ENCODE results near the gene MAPK13. TPM values are rescaled to one million over a fixed set of nuclear protein-coding genes. Genes with fewer than 3 reads are reported as not detected.

Gene MAPK13
- total RNA-seq, 2 donors from 2014 or later, result 14.6 to 16.0 TPM

DNA sequence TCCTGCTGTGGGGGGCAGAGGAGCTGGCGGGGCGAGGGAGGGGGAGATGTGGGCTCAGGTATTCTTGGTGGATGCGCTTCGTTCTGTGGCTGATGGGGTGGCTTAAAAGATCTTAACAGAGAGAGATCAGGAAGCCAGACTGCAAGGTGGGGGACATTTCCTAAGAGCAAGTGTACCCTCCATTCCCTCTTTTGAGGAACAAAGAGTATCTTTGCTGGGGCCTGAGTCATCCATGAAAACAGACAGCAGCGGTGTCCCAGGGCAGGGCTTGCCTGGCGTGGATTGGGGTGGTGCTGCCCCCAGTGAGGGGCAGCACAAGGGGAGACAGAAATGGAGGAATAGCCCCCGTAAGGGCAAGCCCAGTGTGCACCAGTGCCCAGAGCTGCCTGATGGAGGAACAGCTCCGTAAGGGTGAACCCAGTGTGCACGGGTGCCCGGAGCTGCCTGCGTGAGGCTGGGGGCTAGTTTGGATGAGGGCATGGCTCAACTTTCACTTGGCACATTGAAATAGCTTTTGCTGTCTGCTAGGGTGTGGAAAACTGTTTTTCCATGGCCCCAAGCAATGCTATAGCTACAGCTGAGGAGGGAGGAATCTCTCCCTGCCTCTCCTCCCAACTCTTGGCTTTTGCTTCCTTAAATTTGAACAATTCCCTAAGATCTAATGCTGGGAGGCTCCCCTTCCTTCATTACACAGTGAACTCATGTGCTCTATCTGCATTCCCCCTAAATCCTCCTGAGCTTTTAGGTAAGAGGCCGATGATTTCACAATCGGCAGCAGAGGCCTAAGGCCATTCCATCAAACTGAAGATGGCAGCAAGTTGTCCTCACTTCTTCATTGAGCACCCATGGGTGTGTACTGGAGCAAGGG lies 12.9 kb downstream of the MAPK13 start:
- no peak overlapping the region for H3K9ac ChIP-seq (ENCODE audit: extremely low read depth, low read length, poor library complexity, severe bottlenecking)
- Mint-ChIP-seq H3K4me1 (peaks cover 10% of the 10 kb centered on the region), H3K27ac (no peak overlapping the region), H3K4me3 (no peak overlapping the region), H3K27me3 (ENCODE audit: insufficient read depth) (no peaks in the 10 kb centered on the region), H3K9me3 (peaks cover 2% of the 10 kb centered on the region), H3K36me3 (ENCODE audit: low read depth) (peaks cover 4% of the 10 kb centered on the region)
- no peak overlapping the region for H3K27ac ChIP-seq (ENCODE audit: low read depth, low read length)
- H3K27me3 ChIP-seq (ENCODE audit: control insufficient read depth, insufficient read depth, low read length, poor library complexity, severe bottlenecking), result no peaks in the 10 kb centered on the region
- no peak overlapping the region for H3K4me3 ChIP-seq (ENCODE audit: low read length)
- DNase-seq, result no peak
- 94 to 96% methylated on average over 5 to 13 of the region's 13 CpGs for WGBS, 2 experiments (ENCODE audit: insufficient coverage in 1 of 2, insufficient read length in 1 of 2)
- H3K9me3 ChIP-seq (ENCODE audit: control insufficient read depth, low read length), result no peaks in the 10 kb centered on the region
- TF ChIP-seq, protein P1, sequence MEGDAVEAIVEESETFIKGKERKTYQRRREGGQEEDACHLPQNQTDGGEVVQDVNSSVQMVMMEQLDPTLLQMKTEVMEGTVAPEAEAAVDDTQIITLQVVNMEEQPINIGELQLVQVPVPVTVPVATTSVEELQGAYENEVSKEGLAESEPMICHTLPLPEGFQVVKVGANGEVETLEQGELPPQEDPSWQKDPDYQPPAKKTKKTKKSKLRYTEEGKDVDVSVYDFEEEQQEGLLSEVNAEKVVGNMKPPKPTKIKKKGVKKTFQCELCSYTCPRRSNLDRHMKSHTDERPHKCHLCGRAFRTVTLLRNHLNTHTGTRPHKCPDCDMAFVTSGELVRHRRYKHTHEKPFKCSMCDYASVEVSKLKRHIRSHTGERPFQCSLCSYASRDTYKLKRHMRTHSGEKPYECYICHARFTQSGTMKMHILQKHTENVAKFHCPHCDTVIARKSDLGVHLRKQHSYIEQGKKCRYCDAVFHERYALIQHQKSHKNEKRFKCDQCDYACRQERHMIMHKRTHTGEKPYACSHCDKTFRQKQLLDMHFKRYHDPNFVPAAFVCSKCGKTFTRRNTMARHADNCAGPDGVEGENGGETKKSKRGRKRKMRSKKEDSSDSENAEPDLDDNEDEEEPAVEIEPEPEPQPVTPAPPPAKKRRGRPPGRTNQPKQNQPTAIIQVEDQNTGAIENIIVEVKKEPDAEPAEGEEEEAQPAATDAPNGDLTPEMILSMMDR (conservative IDR thresholded peaks at IDR 0.05), result no peak
- peaks cover 3% of the 10 kb centered on the region for H3K4me1 ChIP-seq (ENCODE audit: control insufficient read depth, insufficient read depth, low read length)
- H3K36me3 ChIP-seq (ENCODE audit: control insufficient read depth, insufficient read depth, low read length), result no peaks in the 10 kb centered on the region

DNA sequence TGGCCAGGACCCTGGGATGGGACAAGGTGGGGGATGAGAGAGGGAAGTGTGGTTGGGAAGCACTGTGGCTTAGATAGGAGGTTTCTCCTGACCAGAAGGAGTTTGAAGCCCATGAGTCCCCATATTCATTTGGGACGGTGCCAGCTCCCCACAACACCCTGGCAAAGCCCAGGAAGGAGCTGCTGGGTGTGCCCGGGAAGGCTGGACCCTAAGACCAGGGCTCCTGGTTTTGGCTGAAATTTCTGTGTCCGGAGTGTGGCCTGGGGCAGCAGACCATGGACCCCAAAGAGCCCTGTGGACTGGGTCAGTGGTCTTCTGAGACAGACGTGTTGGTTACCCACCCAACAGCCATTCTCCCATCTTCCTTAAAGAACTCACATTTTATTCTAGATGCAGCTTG lies 15.2 kb downstream of the MAPK13 start:
- TF ChIP-seq, protein P1 (conservative IDR thresholded peaks at IDR 0.05), result no peak
- WGBS, 2 experiments (ENCODE audit: insufficient coverage in 1 of 2, insufficient read length in 1 of 2), result 86 to 100% methylated on average over 4 of the region's 4 CpGs
- H3K27ac ChIP-seq (ENCODE audit: low read depth, low read length), result no peak overlapping the region
- H3K27me3 ChIP-seq (ENCODE audit: control insufficient read depth, insufficient read depth, low read length, poor library complexity, severe bottlenecking), result no peaks in the 10 kb centered on the region
- H3K9me3 ChIP-seq (ENCODE audit: control insufficient read depth, low read length), result no peaks in the 10 kb centered on the region
- Mint-ChIP-seq H3K4me3 (no peak overlapping the region), H3K9me3 (peaks cover 6% of the 10 kb centered on the region), H3K4me1 (peaks cover under 1% of the 10 kb centered on the region), H3K36me3 (ENCODE audit: low read depth) (no peaks in the 10 kb centered on the region), H3K27ac (no peak overlapping the region), H3K27me3 (ENCODE audit: insufficient read depth) (no peaks in the 10 kb centered on the region)
- H3K4me3 ChIP-seq (ENCODE audit: low read length), result no peak overlapping the region
- H3K36me3 ChIP-seq (ENCODE audit: control insufficient read depth, insufficient read depth, low read length), result no peaks in the 10 kb centered on the region
- no peak for DNase-seq
- H3K4me1 ChIP-seq (ENCODE audit: control insufficient read depth, insufficient read depth, low read length), result no peaks in the 10 kb centered on the region
- H3K9ac ChIP-seq (ENCODE audit: extremely low read depth, low read length, poor library complexity, severe bottlenecking), result no peak overlapping the region

DNA sequence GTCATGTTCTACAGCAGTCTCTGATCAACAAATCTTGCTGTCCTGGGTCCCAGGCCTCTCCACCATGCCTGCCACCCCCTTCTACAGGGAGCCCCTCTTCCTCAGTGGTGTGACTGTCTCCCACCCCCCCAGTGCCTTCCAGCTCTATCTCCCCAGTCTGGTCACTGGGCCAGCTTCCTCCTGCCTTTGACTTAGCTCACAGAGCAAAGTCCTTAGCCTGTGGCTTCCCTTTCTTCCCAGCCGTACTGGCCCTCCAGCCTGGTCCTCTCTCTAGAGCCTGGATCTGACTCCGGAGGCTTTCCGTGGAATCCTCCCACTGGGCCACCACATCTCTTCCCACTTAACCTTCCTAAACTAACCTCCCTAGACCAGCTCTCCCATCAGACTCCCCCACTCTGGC lies 17.0 kb downstream of the MAPK13 start:
- no peaks in the 10 kb centered on the region for H3K27me3 Mint-ChIP-seq (ENCODE audit: insufficient read depth)
- TF ChIP-seq, protein P1 (conservative IDR thresholded peaks at IDR 0.05), result no peak
- H3K9me3 Mint-ChIP-seq, result peaks cover 6% of the 10 kb centered on the region
- Histone ChIP-seq H3K4me3 (ENCODE audit: low read length) (no peak overlapping the region), H3K9ac (ENCODE audit: extremely low read depth, low read length, poor library complexity, severe bottlenecking) (no peak overlapping the region), H3K4me1 (ENCODE audit: control insufficient read depth, insufficient read depth, low read length) (no peaks in the 10 kb centered on the region), H3K27ac (ENCODE audit: low read depth, low read length) (no peak overlapping the region), H3K36me3 (ENCODE audit: control insufficient read depth, insufficient read depth, low read length) (no peaks in the 10 kb centered on the region), H3K9me3 (ENCODE audit: control insufficient read depth, low read length) (no peaks in the 10 kb centered on the region), H3K27me3 (ENCODE audit: control insufficient read depth, insufficient read depth, low read length, poor library complexity, severe bottlenecking) (no peaks in the 10 kb centered on the region)
- no peak for DNase-seq
- H3K36me3 Mint-ChIP-seq (ENCODE audit: low read depth), result no peaks in the 10 kb centered on the region
- no peak overlapping the region for H3K27ac Mint-ChIP-seq
- no peak overlapping the region for H3K4me3 Mint-ChIP-seq
- H3K4me1 Mint-ChIP-seq, result no peaks in the 10 kb centered on the region
- 95 to 100% methylated on average over 2 to 3 of the region's 3 CpGs for WGBS, 2 experiments (ENCODE audit: insufficient coverage in 1 of 2, insufficient read length in 1 of 2)

Data from endodermal cell (in vitro differentiated cells).